GM19351 (cell line): Measurements from ENCODE around the gene SSH3.

Experiments
- ATAC-seq: cut with Tn5 transposase; IDR thresholded peaks from one replicate; pipeline ENCODE4 v1.9.1; 2021; ENCODE audit warnings: mild to moderate bottlenecking, moderate library complexity; ENCODE audit not compliant: unreplicated experiment

Gene SSH3

DNA sequence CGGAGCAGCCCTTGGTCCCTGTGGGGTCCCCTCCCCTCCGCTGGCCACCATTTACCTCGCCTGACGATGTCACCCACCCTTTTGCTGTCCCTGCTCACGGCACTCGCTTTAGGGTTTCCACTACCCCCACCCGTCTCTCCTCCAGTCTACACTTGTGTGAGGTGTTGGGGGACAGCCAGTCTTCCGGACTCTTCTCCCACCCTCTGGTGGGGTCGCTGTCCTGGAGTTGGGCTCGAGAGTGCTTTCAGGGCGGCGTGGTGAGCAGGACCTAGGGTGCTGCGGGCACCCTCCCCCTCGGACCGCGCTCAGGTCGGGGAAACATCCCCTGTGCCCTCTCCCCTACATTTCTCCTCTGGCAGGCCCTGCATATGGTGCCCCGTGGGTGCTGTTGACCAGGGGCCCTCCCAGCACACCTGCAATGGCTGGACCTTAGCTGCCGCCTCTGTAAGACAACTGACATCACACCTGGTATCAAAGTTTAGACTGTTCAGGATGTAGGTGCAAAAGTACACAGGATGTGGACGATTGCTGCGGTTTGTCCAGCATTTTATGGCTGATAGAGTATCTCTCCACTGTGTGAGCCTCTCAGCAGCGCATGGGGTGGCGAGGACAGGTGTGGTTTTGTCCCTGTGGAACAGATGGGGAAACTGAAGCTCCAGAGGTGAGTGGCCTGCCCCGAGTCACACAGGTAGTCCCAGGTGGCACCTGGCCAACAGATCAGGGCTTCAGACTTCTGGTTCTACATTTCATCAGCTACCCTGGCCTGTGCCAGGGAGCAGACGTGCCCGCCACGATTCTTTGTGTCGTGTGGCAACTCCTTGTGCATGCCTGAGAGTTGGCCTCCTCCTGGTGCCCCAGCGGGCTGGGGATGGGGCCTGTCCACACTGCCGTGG is 35.9 kb upstream of the SSH3 start:
- ATAC-seq = no peak

DNA sequence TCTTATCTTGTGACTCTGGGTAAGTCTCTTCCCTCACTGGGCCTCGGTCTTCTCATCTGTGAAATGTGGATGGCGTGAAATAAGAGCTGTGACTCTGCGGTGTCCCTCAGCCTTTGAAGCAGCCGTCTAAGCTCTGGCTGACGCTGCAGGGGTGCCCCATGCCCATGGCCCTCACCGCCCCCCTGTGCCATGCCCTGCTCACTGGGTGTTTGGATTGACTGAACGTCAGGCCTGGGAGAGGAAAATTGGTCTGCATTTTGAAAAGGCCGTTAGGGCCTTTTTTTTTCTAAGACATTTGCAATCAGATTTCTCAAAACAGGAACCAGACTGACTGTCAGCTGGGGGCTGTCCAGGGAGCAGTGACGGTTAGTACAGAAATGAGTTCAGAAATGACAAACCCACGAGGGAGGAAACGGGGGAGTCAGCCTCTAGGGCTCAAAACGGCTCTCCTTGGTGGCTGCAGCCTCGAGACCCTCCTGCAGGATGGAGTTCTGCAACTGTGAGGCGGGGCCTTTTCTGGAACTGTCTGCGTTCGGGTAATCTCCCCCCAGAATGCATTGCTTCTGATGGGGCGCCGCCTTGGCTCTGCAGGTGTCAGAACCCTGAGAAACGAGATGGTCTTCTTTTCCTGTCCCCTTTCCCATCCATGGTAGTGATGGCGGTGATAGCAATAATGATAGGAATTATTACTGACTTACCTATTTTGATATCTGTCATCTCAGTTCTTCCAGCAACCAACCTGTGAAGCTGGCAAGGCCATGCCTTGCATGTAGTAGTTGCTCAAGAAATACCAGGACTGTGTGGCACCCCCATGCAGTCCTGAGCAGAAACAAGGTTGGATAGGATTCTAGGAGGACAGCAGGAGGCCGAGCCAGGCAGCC is 35.0 kb upstream of the SSH3 start:
- peak; percentile 54 for ATAC-seq

DNA sequence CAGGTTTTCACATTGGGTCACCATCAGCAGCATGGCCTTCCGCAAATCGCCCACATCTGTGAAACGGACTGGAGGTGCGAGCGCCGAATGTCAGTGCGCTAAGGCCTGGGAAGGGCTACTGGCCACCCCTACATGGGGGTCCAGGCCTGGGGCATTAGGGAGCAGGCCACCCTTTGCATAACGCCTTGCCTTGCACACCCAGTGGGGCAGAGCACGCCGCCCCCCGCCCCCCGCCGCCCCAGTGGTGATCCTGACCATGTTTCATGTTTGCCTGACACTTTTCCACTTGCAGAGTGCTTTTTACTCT is 34.4 kb upstream of the SSH3 start:
- no peak for ATAC-seq

DNA sequence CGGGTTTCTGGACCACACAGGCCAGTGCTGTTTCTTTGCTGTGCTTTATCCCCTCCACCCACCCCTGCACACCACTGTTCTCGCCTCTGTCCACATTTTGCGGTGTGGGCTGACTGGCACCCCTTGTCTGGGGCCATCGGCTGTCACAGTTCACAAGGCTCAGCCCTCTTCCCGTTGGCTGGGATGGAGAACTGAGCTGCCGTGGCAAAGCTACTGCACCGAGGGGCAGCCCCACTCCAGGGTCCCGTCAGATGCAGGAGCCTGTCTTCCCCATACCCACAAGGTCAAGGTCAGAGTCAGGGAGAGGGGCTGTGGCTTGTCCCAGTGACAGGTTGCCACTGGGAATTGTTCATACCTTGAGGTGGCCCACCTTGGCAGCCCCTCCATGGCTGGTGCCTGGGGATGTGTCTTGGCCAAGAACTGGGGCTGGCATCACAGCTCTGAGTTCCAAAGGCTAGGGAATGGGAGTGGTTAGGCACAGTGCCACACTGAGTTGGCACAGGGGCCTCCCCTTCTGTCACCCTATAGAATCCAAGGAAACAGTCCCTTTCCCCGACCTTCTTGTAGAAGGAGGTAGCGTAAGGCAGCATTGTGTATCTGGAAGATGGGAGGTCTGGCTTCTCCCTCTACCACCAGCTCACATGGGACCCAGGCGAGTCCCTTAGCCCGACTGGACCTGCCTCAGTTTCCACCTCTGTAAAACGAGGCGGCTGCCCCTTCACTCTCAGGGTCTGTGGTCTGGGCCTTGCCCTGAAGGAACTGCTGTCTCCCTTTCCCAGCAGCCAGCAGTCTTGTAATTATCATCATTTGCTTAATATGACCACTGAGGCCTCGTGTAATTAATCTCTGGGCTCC is 33.7 kb upstream of the SSH3 start:
- ATAC-seq = no peak

DNA sequence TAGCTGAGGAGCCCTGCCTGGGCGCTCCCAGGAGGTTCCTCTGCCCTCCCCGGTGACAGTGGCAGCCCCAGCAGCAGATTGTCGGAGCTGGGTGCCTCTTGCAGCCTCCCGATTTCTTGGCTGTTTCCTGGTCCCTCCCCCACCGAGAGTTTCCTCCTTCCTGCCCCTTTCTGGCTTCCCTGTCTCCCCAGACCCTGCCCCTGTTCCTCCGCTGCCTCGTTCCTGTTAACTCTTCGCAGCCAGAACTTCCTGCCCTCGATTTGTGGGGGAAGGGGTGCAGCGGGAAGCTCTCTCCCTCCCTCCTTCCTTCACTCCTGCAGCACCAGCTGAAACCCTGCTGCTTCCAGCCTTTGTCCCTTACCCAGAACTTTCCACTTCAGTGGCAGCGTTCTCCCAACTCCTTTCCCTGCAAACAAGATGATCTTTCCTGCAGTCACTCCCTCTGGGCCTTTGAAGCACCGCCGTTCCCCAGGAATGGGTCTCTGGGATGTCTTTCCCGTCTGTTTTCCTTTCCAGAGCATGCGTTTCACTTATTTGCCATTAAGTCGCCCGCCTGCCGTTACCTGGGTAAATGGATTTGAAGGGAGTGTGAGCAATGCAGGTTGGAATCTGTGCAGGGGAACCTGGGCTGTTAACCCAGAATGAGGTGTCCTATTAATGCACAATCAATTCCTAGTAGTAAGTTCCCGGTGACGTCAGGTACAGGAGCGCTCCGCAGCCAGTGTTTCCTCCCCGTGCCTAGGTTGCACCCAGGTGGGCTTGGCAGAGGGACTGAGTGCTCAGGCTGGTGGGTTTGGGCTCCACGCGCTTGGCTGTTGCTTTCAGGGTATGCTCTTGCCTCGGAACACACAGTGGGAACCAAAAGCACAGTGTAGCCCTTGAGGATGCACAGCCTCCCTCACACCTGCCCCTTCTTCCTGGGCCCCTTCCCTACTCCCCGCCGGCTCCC is 32.8 kb upstream of the SSH3 start:
- no peak for ATAC-seq

DNA sequence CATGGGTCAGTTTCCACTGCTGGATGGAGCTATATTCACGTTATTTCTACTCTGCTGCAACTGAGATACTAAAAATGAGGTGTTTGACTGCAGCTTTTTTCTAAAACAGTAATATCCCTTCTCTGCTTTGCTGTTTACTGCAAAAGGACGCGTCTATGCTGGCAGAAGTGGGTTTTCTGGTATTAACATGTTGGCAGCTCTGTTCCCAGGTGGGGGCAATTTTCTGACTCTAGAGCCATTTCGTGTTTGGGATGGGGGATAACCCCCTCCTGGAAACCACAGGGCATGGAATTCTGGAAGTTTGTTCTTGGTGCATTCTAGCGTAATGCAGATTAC is 32.2 kb upstream of the SSH3 start:
- no peak for ATAC-seq

DNA sequence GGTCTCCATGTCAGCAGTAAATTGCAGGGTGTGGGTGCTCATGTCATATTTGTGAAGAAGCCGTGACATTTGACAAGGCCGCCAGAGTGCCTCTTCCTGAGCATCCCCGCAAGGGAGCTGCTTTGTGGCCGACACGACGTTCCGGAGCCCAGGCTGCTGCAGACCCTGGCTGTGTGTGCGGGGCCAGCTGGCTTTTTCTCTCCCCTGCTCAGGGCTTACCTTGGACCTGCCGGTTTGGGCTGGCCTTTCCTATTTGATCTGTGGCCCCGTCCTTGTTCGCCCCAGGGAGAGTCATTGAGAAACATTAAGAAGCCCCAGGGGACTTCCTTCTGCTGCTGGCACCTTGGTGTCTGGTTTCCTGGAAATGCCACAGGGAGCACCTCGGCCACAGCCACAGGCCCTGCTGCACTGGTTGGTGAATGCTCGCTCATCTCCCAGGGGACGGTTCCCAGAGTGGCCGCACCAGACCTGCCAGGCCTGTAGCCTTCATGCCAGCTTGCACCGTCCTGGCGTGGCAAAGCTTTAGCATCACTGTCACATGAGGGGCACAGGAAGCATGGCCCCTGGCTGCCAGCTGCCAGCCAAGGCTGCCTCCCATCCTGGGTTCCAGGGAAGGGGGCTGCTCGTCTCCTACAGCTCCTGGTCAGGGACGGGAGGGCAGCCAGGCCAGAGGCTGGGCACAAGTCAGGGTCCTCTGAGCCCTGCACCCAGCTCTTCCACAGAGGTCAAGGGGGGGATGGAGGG is 31.6 kb upstream of the SSH3 start:
- no peak for ATAC-seq

DNA sequence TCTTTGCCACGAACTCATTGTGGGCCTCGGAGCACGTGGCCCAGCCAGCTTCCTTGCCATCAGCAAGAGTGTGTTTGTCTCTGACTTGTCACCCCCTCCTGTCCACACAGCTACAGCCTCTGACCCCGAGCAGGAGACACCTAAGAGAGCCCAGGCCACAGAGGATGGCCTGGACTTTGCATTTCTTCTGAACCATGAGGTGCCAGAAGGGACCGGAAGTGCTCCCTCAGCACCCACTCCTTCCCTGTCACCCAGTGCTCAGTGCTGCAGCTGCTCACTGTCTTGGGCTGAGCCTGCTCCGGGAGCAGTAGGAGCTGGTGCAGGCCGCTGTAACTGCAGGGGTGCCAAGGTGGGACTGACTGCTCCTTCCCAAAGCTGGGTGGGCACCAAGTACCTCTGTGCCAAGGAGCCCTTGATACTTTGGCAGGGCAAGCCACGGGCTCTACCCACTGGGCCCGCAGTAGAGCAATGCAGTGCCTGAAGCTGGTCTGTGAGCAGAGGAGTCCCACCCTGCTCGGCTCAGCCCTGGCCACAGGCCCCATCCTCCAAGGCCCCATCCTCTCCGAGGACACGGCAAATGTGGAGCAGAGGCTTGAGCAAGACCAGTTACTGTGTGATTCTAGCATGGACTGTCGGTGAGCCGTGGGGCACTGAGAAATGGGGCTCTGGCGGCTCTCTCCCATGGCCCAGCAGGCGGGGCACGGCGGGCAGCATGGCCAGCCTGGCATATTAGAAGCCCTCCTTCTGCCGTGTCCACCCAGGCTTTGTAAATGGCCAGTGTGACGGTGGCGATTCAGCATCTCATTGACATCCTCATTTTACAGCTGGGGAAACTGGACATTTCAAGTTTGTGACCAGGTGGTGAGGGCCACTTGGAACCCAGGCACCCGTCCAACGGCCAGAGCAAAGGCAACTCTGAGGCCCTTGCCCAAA is 30.7 kb upstream of the SSH3 start:
- ATAC-seq = no peak

DNA sequence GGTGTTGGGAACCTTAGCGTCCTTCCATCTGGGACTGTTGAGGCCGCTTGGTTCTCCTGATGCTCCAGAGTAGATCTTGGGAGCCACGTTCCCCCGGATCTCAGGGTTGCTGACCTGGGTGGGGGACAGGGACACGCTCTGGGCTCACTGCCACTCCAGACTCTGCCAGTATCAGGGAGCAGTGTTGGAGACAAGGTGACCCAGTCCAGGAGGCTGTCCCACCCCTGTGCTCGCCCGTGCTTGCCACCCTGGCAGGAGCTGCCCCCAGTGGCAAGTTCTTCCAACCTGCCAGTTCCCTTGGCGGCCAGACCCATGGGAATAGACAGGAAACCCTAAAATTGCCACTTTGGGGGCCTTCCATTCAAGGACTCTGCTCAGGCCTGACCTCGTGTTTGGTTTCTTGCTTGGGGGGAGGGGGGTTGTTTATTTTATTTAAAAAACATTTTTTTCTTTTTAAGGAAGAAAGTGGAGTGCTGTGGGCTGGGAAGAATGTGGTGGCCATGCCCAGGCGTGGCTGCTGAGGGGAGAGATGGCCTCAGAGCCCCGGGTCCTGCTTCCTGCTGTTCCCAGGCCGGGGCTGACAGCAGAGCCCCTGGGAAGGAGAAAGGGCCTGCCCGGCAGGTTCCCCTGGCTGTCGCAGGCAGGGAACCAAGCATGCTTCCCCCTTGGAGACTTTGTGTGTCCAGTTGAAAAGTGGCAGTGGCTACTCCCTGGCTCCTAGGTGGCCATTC is 29.9 kb upstream of the SSH3 start:
- ATAC-seq = no peak

DNA sequence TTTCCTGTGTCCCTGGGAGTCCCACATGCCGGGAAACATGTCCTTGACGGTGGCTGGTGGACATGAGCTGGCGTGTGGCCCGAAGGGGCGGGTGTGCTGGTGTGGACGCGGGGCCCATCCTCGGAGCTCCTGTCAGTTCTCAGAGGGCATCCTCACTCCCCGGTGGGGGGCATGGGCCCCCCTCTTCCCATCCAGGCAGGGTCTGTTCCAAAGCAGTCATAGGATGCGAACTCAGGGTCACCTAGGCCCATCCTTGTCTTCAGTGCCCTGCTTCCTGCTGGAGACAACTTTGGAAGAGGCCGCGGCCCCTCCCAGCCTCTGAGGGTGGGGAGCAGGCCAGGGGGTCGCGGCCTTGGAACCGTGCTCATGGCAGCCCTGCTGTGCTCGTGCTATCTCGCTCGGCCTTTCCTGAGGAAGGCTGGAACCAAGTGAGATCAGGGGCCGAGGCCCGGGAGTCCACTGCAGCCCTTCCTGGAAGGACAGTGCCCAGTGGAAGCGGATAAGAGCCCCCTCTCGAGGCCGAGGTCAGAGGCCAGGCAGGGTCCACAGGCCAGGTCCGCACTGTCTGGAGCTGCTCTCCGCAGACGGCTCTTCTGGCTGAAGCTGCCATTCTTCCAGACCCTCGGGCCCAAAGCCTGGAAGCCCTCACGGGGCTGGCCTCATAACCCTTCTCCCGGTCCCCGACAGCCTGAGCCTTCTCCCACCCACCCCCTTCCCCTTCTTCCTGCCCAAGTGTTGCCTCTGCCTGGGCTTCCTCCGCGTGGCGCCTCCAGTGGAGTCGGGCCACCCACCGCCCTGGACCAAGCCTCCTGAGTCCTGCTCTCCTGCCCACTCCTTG is 28.3 kb upstream of the SSH3 start:
- no peak for ATAC-seq

DNA sequence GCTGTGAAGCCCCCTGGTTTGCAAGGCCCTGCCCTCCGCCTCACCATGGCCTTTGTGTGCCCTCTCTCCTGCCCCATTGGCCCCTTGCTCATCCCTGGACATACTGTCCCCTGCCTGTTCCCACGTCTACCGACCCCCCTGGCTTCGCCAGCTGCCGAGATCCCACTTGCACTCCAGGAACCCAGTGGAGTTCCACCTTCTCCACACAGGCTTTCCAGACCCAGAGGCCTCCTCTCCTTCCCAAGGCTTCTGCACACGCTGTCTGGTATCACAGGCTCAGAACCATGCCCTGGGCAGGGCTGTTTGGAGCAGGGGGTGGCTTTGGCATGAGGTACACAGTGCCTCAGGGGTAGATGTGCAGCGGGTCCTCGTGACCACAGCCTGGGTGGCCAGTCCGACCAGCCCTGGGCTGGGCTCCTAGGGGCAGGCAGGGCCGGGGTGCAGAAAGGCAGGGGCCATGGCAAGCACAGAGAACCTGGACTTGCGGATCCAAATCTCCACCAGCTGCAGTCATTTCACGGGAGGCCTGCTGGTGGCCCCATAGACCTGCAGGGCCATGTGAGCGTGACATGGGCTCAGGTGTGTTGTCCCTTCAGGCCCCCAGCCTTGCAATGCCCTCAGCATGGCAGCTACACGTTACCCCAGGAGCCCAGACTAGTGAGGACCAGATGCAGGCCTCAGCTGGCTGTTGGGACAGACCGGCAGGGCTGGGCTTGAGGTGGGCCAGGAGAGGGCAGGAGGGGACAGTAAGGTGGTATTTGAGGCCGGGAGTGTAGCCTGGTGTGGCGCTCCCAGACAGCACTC is 27.5 kb upstream of the SSH3 start:
- no peak for ATAC-seq

DNA sequence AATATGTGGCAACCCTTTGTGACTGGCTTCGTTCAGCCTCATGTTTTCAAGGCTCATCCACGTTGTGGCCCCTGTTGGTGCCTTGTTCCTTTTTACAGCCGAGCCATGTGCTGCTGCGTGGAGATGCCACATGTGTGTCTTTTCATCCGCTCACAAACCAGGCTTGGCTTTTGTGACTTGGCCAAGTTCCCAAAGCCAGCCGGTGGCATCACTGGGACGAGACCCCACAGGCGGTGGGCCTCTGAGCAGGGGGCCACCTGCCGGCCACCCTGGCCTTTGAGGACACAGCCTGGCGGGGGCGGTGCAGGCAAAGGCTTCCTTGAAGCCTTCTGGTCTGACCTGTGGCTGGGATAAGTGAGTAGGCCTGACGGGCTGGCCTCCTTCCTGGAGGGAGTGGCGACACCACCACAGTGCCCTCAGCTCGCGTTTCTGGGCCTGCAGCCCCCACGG is 26.5 kb upstream of the SSH3 start:
- no peak for ATAC-seq

DNA sequence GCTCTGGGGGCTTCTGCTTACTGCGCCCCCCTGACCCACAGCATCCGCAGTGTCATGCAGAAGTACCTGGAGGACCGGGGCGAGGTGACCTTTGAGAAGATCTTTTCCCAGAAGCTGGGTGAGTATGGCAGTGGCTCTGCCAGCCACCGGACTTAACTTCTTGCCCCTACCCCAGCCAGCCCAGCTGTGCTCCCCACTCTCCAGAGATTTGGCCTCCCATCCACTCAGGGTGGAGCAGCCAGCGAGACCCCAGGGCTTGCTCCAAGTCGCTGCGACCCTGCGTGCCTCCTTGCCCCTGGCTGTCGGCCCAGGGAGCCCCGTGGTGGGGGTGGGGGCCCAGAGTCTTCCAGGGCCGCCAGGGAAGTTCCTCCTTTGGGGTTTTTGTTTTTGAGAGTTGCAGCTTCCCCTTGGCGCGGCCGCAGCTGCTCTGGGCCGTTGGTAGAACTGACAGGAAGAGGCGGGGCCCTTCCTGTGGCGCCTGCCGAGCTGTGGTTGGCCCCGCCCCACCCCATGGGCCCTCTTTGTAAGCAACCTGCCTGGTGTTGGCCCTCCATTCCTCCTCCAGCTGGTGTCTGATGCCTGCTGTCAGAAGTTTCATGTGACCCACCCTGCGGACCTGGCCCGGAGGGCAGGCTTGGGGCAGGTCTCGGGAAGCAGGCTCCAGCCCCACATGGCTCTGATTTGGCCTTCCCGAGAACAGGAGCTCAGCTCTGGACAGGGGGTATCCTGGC is 25.9 kb upstream of the SSH3 start:
- ATAC-seq = peak; percentile 88

DNA sequence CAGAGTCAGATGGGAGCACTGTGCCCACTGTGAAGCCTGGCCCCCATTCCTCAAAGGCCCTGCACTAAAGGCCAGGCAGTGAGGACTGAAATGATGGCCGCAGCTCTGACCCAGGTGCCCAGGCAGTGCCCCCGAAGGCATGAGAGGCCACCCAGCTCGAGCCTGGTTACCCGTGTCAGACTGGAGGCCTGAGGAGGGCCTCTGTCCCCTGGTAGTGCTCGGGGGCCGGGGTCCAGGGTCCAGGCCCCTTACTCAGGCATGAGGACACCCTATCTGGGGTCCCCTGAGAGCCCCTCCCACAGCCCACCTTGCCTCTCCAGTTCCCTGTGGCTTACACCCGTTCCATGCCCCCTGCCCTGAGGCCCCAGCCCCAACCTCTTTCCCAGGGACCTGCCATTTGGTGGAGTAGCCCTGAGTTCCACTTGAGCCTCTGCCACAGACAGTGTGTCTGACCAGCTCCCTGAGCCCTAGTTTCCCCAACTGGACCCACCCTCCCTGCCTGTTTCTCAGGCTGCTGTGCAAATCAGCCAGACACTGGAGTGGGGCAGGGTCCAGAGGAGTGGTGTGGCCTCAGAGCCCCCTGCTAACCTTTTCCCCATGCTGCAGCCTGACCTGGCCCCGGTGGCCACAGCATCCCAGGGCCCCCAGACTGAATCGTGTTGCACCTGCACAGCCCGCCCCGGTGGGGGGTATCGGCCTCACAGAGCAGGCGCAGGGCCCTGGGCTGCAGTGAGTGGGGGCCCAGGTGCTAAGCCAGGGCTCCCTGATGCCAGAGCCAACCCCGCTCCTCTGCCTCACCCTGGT is 25.0 kb upstream of the SSH3 start:
- no peak for ATAC-seq
